HCT116 (cell line): ENCODE data around the gene KMT2E.

Source experiments
- EGR1 ChIP-seq: IDR thresholded peaks from 2 replicates; pipeline ENCODE4 v1.6.1; 2012; ENCODE audit warnings: low read depth
- ELF1 ChIP-seq: IDR thresholded peaks from 2 replicates; pipeline ENCODE4 v1.6.1; 2012; ENCODE audit warnings: low read depth, borderline replicate concordance
- EZH2 ChIP-seq: fragments of 200-600 bp; sonication (generic); IDR thresholded peaks from 2 replicates; pipeline ENCODE4 v1.6.1; 2017; ENCODE audit warnings: antibody characterized with exemption, mixed run types
- EZH2phosphoT487 ChIP-seq: fragments of 200-600 bp; IDR thresholded peaks from 2 replicates; pipeline ENCODE4 v1.6.1; 2018; ENCODE audit warnings: antibody characterized with exemption, borderline replicate concordance
- JUND ChIP-seq: IDR thresholded peaks from 2 replicates; pipeline ENCODE4 v1.6.1; 2012
- POLR2A ChIP-seq: IDR thresholded peaks from 2 replicates; pipeline ENCODE4 v1.7.0; 2011; ENCODE audit warnings: borderline replicate concordance; ENCODE audit not compliant: insufficient read depth, insufficient read length; ENCODE audit errors: extremely low read depth
- POLR2AphosphoS5 ChIP-seq: IDR thresholded peaks from 2 replicates; pipeline ENCODE4 v1.6.1; 2011; ENCODE audit warnings: mild to moderate bottlenecking, low read depth, low read length, moderate library complexity
- SIN3A ChIP-seq: IDR thresholded peaks from 2 replicates; pipeline ENCODE4 v1.6.1; 2012; ENCODE audit warnings: low read depth
- TCF7L2 ChIP-seq: IDR thresholded peaks from 2 replicates; pipeline ENCODE4 v1.7.0; 2011; ENCODE audit warnings: borderline replicate concordance, inconsistent platforms; ENCODE audit not compliant: insufficient read depth, insufficient read length; ENCODE audit errors: extremely low read depth
- ZFX ChIP-seq: fragments of 450-650 bp; IDR thresholded peaks from 2 replicates; pipeline ENCODE4 v1.6.1; 2017
- TF ChIP-seq, protein P1 (sequence below), 3 experiments: fragments of 200-600 bp in 1 of 3; sonication (generic) in 1 of 3; IDR thresholded peaks in 2 of 3; conservative IDR thresholded peaks in 1 of 3; 2 replicates each; pipeline ENCODE4 v1.5.1; 2012 to 2017; ENCODE audit warnings: low read depth in 2 of 3, low read length in 2 of 3, antibody characterized with exemption in 1 of 3, borderline replicate concordance in 1 of 3, control low read depth in 1 of 3, mild to moderate bottlenecking in 1 of 3, mixed read lengths in 1 of 3, mixed run types in 1 of 3, moderate library complexity in 1 of 3; ENCODE audit not compliant: insufficient read depth in 1 of 3
- TF ChIP-seq, protein P2 (sequence below): IDR thresholded peaks from 2 replicates; pipeline ENCODE4 v1.6.1; 2012
- TF ChIP-seq, protein P3 (sequence below): IDR thresholded peaks from 2 replicates; pipeline ENCODE4 v1.6.1; 2012
- TF ChIP-seq, protein P4 (sequence below): IDR thresholded peaks from 2 replicates; pipeline ENCODE4 v1.6.1; 2011; ENCODE audit warnings: mild to moderate bottlenecking, low read length, moderate library complexity; ENCODE audit not compliant: insufficient replicate concordance; ENCODE audit errors: extremely low read depth

DNA sequence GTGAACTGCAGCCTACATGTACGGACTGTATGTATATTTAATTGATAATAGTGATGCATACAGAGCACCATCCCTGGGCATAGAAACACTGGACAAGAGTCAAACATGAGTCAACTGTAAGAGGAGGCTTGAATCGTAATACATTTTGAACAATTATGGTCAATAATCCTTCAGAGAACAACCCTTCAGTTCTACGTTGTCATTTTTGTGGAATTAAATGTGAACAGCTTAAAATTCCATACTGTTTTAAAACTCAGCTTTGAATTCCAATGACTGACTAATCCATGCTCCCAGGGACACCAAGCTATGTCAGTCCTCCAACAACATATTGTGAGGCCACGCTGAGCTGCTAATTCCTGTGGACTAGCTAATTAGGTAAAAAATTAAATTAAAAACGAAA, 41.5 kb upstream of the KMT2E start:
- TF ChIP-seq POLR2A (no peak), JUND (no peak), POLR2AphosphoS5 (no peak), ZFX (no peak), SIN3A (no peak), EZH2phosphoT487 (no peak), TCF7L2 (no peak), ELF1 (no peak), EZH2 (no peak), EGR1 (no peak)
- TF ChIP-seq, protein P1, sequence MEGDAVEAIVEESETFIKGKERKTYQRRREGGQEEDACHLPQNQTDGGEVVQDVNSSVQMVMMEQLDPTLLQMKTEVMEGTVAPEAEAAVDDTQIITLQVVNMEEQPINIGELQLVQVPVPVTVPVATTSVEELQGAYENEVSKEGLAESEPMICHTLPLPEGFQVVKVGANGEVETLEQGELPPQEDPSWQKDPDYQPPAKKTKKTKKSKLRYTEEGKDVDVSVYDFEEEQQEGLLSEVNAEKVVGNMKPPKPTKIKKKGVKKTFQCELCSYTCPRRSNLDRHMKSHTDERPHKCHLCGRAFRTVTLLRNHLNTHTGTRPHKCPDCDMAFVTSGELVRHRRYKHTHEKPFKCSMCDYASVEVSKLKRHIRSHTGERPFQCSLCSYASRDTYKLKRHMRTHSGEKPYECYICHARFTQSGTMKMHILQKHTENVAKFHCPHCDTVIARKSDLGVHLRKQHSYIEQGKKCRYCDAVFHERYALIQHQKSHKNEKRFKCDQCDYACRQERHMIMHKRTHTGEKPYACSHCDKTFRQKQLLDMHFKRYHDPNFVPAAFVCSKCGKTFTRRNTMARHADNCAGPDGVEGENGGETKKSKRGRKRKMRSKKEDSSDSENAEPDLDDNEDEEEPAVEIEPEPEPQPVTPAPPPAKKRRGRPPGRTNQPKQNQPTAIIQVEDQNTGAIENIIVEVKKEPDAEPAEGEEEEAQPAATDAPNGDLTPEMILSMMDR (IDR thresholded peaks at IDR 0.05 in 2 of 3, conservative IDR thresholded peaks at IDR 0.05 in 1 of 3; ENCODE audit: borderline replicate concordance in 1 of 3, insufficient read depth in 1 of 3, low read depth in 2 of 3, low read length in 2 of 3) = no peak
- TF ChIP-seq, protein P2, sequence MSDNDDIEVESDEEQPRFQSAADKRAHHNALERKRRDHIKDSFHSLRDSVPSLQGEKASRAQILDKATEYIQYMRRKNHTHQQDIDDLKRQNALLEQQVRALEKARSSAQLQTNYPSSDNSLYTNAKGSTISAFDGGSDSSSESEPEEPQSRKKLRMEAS = no peak
- TF ChIP-seq, protein P3, sequence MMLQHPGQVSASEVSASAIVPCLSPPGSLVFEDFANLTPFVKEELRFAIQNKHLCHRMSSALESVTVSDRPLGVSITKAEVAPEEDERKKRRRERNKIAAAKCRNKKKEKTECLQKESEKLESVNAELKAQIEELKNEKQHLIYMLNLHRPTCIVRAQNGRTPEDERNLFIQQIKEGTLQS = no peak
- TF ChIP-seq, protein P4, sequence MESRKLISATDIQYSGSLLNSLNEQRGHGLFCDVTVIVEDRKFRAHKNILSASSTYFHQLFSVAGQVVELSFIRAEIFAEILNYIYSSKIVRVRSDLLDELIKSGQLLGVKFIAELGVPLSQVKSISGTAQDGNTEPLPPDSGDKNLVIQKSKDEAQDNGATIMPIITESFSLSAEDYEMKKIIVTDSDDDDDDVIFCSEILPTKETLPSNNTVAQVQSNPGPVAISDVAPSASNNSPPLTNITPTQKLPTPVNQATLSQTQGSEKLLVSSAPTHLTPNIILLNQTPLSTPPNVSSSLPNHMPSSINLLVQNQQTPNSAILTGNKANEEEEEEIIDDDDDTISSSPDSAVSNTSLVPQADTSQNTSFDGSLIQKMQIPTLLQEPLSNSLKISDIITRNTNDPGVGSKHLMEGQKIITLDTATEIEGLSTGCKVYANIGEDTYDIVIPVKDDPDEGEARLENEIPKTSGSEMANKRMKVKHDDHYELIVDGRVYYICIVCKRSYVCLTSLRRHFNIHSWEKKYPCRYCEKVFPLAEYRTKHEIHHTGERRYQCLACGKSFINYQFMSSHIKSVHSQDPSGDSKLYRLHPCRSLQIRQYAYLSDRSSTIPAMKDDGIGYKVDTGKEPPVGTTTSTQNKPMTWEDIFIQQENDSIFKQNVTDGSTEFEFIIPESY = no peak
